HG03159 (cell line): ENCODE measurements around the gene STAT5A.
"Not testable (repeated sequence)": the region's sequence is repeated elsewhere in the genome, so short reads cannot be mapped to it uniquely, and the experiment has no call there.

ENCODE experiments used
- ATAC-seq: cut with Tn5 transposase; IDR thresholded peaks from one replicate; pipeline ENCODE4 v1.9.1; 2021; ENCODE audit warnings: mild to moderate bottlenecking, moderate library complexity; ENCODE audit not compliant: unreplicated experiment

The STAT5A gene

GRCh38 chr17:42287977-42288802 lies at the start of gene STAT5A:
STAT5A (plus strand) TSS chr17:42288498; CDS start chr17:42289412, 914 bp downstream.
- ATAC-seq: peak; percentile 50

- ATAC-seq: not testable (repeated sequence)
These were observed 48.7 kb upstream of the STAT5A start for GRCh38 chr17:42239576-42239975.

GRCh38 chr17:42240201-42240600 lies 48.1 kb upstream of the STAT5A start:
- ATAC-seq: no peak

DNA sequence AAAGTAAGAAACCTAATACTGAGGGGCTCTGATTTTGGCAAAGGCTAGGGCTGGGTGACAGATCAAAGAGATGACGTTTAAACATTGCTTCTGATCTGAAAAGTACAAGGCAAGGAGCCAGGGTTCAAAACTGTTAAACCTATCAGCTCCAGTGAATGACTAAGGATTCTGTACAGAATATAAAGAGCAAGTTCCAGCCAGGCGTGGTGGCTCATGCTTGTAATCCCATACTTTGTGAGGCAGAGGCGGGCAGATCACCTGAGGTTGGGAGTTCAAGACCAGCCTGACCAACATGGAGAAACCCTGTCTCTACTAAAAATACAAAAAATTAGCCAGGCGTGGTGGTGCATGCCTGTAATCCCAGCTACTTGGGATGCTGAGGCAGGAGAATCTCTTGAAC lies 47.4 kb upstream of the STAT5A start:
- not testable (repeated sequence) for ATAC-seq

DNA sequence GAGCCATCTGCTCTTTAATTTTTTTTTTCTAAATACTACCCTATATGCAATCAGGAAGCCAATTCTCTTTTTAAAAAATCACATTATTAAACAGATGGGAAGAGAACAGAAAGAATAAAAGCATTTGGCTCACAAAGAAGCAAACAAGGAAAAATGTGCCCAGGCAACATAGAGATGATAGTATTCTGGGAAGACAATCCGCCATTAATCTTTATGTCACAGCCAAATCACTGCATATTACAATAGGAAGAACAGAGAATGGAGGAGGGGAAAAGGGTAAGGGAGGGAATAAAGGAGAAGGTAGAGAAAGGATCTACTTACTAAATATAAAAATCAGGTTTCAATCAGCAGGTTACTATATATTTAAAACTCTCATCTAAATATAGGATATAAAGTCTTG lies 46.4 kb upstream of the STAT5A start:
- ATAC-seq: no peak

DNA sequence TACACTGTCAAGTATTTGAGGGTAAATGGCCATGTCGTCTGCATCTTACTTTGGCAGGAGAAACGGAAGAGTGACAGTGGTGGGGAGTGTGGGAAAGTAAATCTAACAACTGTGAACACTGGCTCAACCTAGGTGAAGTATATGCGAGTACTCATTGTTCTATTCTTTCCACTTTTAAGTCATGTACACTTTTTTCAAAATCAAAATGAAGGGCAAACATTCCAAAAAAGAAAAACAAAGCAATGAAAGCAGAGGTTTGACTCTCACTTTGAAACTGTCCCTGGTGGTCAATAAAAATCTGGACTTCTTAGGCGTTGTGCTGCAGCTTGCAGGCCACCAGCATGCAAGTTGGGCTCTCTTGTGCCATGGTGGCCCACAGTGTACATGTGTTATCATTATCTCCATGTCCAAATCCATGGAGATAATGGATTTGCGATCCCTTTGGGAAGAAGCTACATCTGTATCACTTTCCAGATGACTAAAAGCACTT lies 44.8 kb upstream of the STAT5A start:
- no peak for ATAC-seq

- ATAC-seq: not testable (repeated sequence)
These were observed 44.2 kb upstream of the STAT5A start for GRCh38 chr17:42244116-42244515.

- ATAC-seq: not testable (repeated sequence)
These were observed 43.1 kb upstream of the STAT5A start for GRCh38 chr17:42245183-42245582.

- no peak for ATAC-seq
These were observed 41.8 kb upstream of the STAT5A start for GRCh38 chr17:42246515-42246914.

DNA sequence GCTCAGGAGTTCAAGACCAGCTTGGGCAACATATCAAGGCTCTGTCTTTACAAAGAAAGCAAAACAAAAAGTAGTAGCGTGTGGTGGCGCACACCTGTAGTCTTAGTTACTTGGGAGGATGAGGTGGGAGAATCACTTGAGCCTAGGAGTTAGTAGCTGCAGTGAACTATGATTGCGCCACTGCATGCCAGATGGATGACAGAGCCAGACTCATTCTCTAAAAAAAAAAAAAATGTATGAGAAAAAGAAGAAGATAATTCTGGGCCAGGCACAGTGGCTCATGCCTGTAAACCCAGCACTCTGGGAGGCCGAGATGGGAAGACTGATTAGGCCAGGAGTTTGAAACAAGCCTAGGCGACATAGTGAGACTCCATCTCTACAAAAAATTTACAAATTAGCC lies 40.6 kb upstream of the STAT5A start:
- ATAC-seq: no peak

DNA sequence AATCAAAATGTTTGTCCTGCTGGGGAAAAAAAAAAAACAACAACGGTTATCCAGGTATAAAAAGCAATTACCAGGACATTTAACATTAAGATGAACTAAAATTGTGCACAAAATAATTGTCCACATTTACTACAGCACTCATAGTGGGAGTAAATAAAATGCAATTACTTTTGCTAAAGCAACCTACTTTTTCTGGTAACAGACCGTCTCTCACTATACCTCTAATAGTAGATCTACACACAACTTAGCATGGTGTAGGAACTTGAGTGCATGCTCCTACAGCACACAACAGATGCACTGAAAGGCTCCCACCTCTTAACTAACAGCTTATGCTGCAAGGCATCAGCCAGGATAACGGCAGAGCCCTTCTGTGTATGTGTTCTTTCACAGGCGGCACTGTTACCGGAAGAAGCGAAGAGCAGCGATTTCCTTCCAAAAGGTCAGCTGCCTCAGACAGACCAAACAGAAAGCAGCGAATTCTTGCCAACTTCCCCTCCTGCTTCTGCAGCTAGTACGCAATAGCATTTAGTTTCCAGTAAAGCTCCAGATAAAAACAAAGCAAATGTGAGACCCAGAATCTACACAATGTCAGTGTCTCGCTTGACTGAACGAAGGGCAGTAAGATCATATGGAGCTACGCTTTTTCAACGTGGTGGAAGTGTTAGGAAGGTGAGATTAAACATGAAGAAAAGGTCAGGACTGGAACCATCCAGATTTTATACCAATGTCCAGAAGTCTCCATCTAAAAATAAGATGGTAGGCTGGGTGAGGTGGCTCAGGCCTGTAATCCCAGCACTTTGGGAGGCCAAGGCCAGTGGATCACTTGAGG lies 39.7 kb upstream of the STAT5A start:
- peak; percentile 80 for ATAC-seq

DNA sequence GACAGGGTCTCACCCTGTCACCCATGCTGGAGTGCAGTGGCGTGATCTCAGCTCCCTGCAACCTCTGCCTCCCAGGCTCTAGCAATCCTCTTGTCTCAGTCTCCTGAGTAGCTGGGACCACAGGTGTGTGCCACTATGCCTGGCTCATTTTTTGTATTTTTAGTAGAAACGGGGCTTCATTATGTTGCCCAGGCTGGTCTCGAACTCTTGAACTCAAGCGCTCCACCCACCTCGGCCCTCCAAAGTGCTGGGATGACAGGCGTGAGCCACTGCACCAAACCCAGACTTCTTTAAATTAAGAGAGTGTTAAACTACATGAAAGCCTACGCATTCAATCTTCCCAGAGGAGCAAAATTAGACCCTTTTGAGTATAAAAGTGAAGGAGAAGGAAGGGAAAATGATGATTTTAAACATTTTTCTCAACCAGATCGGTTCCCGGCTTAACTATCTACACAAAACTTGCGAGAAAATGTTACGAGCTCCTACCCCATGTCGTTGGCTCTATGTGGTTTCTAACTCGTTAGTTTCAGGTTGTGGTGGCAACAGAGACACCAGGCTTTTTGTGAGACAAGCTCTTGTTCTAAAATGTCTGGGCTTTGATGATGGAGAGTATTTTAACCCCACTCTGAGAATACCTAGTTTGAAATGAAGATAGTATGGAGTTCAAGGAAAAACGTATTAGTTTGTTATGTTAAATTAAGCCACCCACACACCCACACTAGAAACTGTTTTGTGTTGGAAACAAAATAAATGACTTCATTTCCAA lies 38.4 kb upstream of the STAT5A start:
- ATAC-seq: no peak

DNA sequence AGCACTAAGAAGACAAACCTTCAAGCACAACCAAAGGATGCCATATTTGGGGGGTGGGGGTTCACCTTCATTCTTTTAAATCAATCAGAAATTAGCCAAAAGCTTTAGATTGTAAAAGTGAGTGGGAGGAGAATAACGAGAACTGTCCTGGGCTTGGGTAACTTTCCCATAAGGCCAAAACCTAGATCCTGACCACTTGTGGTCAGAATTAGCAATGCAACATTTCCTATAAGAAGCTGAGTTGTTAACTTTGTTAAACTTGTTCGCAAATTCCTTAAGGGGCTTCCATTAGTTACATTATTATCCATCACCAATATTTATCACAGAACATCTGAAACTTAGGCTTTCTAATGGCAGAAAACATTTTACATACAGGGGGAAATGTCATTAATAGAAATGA lies 37.2 kb upstream of the STAT5A start:
- no peak for ATAC-seq

DNA sequence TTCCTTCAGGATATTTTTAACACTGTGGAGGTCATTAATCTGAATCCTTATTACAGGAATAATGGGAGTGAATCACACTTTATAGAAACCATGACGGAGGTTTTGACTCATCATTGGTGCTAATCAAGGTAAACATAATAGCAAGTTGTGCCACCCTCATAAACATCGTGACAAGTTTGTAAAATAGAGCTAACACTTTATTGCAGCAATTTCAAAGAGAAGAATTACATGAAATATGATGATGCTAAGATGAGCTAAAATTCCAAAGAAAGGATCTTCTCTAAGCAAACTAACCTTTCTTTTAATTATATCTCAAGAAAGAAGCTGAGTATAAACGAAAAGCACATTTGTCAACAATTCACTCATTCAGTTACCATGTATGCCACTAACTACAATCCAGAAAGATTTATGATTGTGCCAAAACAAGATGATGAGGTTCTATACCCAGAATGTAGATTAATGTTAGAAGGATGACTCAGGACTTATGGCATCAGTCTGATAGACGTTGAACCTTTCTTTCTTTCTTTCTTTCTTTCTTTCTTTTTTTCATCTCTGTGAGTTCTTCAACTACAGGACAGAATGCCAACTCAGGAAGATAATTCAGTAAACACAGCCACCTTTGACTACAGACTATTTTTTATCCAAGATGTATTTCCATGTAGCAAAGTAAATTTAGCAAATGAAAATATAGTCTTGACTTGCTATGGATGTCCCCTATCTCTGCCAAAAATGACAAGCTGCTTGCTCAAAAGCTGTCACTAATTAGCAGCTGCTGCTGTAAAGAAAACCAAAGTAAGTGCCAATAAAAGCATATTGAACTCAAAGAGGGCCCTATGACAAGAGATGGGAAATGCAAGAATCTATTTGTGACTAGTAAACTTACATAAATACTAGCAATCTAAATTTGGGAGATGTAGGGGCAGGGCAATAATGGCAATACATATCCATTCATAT lies 35.4 kb upstream of the STAT5A start:
- ATAC-seq: no peak

- ATAC-seq: no peak
These were observed 34.7 kb upstream of the STAT5A start for GRCh38 chr17:42253578-42253977.

- no peak for ATAC-seq
These were observed 32.9 kb upstream of the STAT5A start for GRCh38 chr17:42255445-42255844.

- ATAC-seq: no peak
These were observed 28.0 kb upstream of the STAT5A start for GRCh38 chr17:42260318-42260717.

DNA sequence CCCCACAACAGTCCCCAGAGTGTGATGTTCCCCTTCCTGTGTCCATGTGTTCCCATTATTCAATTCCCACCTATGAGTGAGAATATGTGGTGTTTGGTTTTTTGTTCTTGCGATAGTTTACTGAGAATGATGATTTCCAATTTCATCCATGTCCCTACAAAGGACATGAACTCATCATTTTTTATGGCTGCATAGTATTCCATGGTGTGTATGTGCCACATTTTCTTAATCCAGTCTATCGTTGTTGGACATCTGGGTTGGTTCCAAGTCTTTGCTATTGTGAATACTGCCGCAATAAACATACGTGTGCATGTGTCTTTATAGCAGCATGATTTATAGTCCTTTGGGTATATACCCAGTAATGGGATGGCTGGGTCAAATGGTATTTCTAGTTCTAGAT lies 23.9 kb upstream of the STAT5A start:
- ATAC-seq: not testable (repeated sequence)

DNA sequence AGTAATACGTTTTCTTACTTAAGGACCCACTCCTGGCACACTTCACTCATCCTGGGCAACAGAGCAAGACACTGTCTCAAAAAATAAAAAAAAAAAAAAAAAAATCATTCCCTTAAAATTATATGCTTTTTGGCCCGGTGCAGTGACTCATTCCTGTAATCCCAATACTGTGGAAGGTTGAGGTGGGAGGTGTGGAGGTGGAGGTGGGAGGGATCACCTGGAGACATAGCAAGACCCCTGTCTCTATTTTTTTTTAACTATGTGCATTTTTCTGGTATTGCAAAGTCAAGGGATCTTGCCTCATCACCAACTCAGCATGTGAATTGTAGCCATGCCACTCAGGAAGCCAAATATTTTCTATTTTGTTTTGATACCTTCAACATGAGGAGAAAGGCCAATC lies 21.8 kb upstream of the STAT5A start:
- no peak for ATAC-seq
